ENCODE results near the gene EFHD2.
"Not testable (repeated sequence)": the region's sequence is repeated elsewhere in the genome, so short reads cannot be mapped to it uniquely, and the experiment has no call there.

Gene EFHD2

DNA sequence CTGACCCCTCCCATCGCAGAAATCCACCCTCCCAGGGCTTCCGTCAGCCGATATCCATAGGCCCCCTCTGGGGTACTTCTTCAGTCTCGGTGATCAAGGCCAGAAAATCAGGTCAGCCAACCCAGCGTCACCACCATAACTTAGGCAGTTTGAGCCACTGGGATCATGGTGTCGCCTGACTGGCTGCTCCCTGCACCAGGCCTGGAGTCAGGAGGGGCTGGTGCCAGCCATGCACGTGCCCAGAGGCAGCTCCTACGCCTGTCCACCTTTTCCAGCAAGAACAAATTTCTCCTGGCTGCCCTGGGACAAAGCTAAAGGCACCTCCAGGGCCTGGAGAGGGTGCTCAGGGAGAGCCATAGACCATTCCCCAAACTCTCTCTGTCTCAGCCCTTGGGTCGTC, 23.8 kb downstream of the EFHD2 start:
- Histone ChIP-seq H2AFZ (ENCODE audit: low read depth, low read length, severe bottlenecking) (no peak overlapping the region), H3K9me3 (ENCODE audit: insufficient read depth, low read length) (no peaks in the 10 kb centered on the region), H3K79me2 (ENCODE audit: insufficient read depth, low read length) (no peaks in the 10 kb centered on the region), H3K4me2 (ENCODE audit: low read depth, low read length, poor library complexity, severe bottlenecking) (no peak overlapping the region), H3F3A (ENCODE audit: insufficient read depth) (no peaks in the 10 kb centered on the region), H4K20me1 (ENCODE audit: low read depth, low read length) (no peaks in the 10 kb centered on the region), H3K4me3 (ENCODE audit: insufficient read depth, low read length, poor library complexity, severe bottlenecking) (no peak overlapping the region), H3K9me2 (replicated peaks; ENCODE audit: insufficient read depth, low read length) (no peaks in the 10 kb centered on the region), H3K27me3 (ENCODE audit: low read length) (no peaks in the 10 kb centered on the region), H3K27ac (ENCODE audit: low read depth, low read length) (no peak overlapping the region), H3K9ac (ENCODE audit: low read length) (no peak overlapping the region), H3K36me3 (ENCODE audit: low read length) (no peaks in the 10 kb centered on the region)
- TF ChIP-seq EZH2phosphoT487 (conservative IDR thresholded peaks at IDR 0.05; ENCODE audit: low read length) (no peak), CTCF (IDR thresholded peaks at IDR 0.05; ENCODE audit: insufficient read depth, low read length, poor library complexity, severe bottlenecking) (no peak)

GRCh38 chr1:15434739-15435138, 25.1 kb downstream of the EFHD2 start:
- H3K9me3 ChIP-seq (ENCODE audit: insufficient read depth, low read length); H3K4me2 ChIP-seq (ENCODE audit: low read depth, low read length, poor library complexity, severe bottlenecking); H3K27ac ChIP-seq (ENCODE audit: low read depth, low read length); H3K9ac ChIP-seq (ENCODE audit: low read length); H3K27me3 ChIP-seq (ENCODE audit: low read length); H2AFZ ChIP-seq (ENCODE audit: low read depth, low read length, severe bottlenecking); H4K20me1 ChIP-seq (ENCODE audit: low read depth, low read length); H3K36me3 ChIP-seq (ENCODE audit: low read length); H3K79me2 ChIP-seq (ENCODE audit: insufficient read depth, low read length); H3K4me3 ChIP-seq (ENCODE audit: insufficient read depth, low read length, poor library complexity, severe bottlenecking); H3F3A ChIP-seq (ENCODE audit: insufficient read depth); H3K9me2 ChIP-seq (replicated peaks; ENCODE audit: insufficient read depth, low read length): not testable (repeated sequence)

DNA sequence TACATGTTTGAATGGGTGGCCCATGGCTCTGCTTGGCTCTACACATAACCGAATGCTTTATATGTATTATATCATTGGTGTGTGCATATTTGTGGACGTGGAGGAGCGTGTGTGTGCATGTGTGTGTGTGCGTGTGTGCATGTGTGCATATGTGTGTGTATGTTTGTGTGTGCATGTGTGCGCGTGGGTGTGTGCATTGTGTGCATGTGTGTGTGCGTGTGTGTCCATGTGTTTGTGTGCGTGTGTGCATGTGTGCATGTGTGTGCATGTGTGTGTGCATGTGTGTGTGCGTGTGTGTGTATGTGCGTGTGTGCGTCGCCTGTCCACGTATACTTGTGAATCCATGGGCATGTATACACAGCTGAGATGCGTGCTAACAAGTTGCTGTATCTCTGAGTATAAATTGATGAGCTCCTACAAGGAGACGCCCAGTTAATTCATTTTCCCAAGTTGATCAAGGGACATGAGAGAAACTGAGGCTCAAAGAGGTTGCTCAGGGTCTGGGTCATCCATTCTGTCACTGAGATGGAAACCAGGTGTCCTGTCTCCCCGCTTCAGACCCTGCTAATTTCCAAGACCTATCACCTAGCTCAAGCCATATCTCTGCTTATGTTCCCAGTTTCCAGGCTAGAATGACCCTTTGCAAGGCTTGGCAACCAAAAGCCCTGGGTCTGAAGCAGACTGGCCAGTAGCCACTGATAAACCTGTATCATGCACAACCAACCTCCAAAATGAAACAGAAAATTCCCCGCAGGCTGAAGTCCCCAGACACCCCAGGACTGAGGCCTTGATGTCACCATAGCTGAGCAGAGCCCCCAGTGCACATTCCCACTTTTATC, 25.8 kb downstream of the EFHD2 start:
- H3K9me3 ChIP-seq (ENCODE audit: insufficient read depth, low read length) = no peaks in the 10 kb centered on the region
- no peaks in the 10 kb centered on the region for H3K9me2 ChIP-seq (replicated peaks; ENCODE audit: insufficient read depth, low read length)
- H3K27me3 ChIP-seq (ENCODE audit: low read length) = no peaks in the 10 kb centered on the region
- TF ChIP-seq CTCF (IDR thresholded peaks at IDR 0.05; ENCODE audit: insufficient read depth, low read length, poor library complexity, severe bottlenecking) (no peak), EZH2phosphoT487 (conservative IDR thresholded peaks at IDR 0.05; ENCODE audit: low read length) (no peak)
- H3K9ac ChIP-seq (ENCODE audit: low read length) = no peak overlapping the region
- H4K20me1 ChIP-seq (ENCODE audit: low read depth, low read length) = no peaks in the 10 kb centered on the region
- no peak overlapping the region for H2AFZ ChIP-seq (ENCODE audit: low read depth, low read length, severe bottlenecking)
- H3F3A ChIP-seq (ENCODE audit: insufficient read depth) = no peaks in the 10 kb centered on the region
- no peaks in the 10 kb centered on the region for H3K79me2 ChIP-seq (ENCODE audit: insufficient read depth, low read length)
- H3K27ac ChIP-seq (ENCODE audit: low read depth, low read length) = no peak overlapping the region
- no peaks in the 10 kb centered on the region for H3K36me3 ChIP-seq (ENCODE audit: low read length)
- no peak overlapping the region for H3K4me3 ChIP-seq (ENCODE audit: insufficient read depth, low read length, poor library complexity, severe bottlenecking)
- H3K4me2 ChIP-seq (ENCODE audit: low read depth, low read length, poor library complexity, severe bottlenecking) = no peak overlapping the region

DNA sequence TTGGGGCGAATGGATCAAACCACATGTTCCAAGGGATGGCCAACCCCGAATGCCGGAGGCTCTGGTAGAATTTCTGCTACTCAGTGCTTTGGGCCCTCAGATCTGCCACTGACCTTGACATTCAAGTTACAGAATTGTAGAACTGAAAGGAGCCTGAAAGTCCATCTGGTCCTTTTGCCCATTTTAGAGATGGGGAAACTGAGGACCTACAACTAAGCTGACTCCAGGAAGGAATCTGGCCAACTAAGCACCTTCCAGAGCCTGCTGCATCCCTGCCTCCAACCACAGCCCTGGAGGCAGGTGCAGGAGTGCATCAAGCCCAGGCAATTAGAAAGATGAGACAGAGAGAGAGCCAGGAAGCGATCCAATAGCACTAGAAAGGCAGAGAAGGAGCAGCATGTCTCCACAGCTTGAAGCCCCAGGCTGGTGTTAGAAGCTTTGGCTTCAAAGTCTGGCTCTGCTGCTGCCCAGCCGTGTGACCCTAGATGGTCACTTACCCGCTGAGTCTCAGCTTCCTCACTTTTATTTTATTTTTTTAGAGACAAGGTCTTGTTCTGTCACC, 27.3 kb downstream of the EFHD2 start:
- H3K9me2 ChIP-seq (replicated peaks; ENCODE audit: insufficient read depth, low read length) = no peaks in the 10 kb centered on the region
- no peaks in the 10 kb centered on the region for H3K36me3 ChIP-seq (ENCODE audit: low read length)
- H3K27ac ChIP-seq (ENCODE audit: low read depth, low read length) = no peak overlapping the region
- H3K4me2 ChIP-seq (ENCODE audit: low read depth, low read length, poor library complexity, severe bottlenecking) = no peak overlapping the region
- no peaks in the 10 kb centered on the region for H4K20me1 ChIP-seq (ENCODE audit: low read depth, low read length)
- H3K9me3 ChIP-seq (ENCODE audit: insufficient read depth, low read length) = no peaks in the 10 kb centered on the region
- no peak overlapping the region for H3K9ac ChIP-seq (ENCODE audit: low read length)
- no peak overlapping the region for H3K4me3 ChIP-seq (ENCODE audit: insufficient read depth, low read length, poor library complexity, severe bottlenecking)
- TF ChIP-seq CTCF (IDR thresholded peaks at IDR 0.05; ENCODE audit: insufficient read depth, low read length, poor library complexity, severe bottlenecking) (no peak), EZH2phosphoT487 (conservative IDR thresholded peaks at IDR 0.05; ENCODE audit: low read length) (no peak)
- H2AFZ ChIP-seq (ENCODE audit: low read depth, low read length, severe bottlenecking) = no peak overlapping the region
- no peaks in the 10 kb centered on the region for H3F3A ChIP-seq (ENCODE audit: insufficient read depth)
- H3K79me2 ChIP-seq (ENCODE audit: insufficient read depth, low read length) = no peaks in the 10 kb centered on the region
- no peaks in the 10 kb centered on the region for H3K27me3 ChIP-seq (ENCODE audit: low read length)
